ENCODE data around the gene OR7G2.
"Not testable (repeated sequence)": the region's sequence is repeated elsewhere in the genome, so short reads cannot be mapped to it uniquely, and the experiment has no call there.

OR7G2 gene

GRCh38 chr19:9058905-9059667, 48.2 kb downstream of the OR7G2 start:
- TF ChIP-seq CTCF (IDR thresholded peaks at IDR 0.05; ENCODE audit: low read depth, low read length) = no peak
- DNase-seq (ENCODE audit: extremely low read depth, low read depth) = no peak

- no peak for TF ChIP-seq CTCF (IDR thresholded peaks at IDR 0.05; ENCODE audit: low read depth, low read length)
- no peak for DNase-seq (ENCODE audit: extremely low read depth, low read depth)
Measured at GRCh38 chr19:9057505-9058258, 49.6 kb downstream of the OR7G2 start.

- DNase-seq (ENCODE audit: extremely low read depth, low read depth) = not testable (repeated sequence)
Measured at GRCh38 chr19:9056131-9056530, 51.1 kb downstream of the OR7G2 start.

GRCh38 chr19:9054765-9055164, 52.5 kb downstream of the OR7G2 start:
- no peak for DNase-seq (ENCODE audit: extremely low read depth, low read depth)
- no peak for TF ChIP-seq CTCF (IDR thresholded peaks at IDR 0.05; ENCODE audit: low read depth, low read length)

GRCh38 chr19:9054207-9054606, 53.1 kb downstream of the OR7G2 start:
- no peak for DNase-seq (ENCODE audit: extremely low read depth, low read depth)
- no peak for TF ChIP-seq CTCF (IDR thresholded peaks at IDR 0.05; ENCODE audit: low read depth, low read length)

- not testable (repeated sequence) for DNase-seq (ENCODE audit: extremely low read depth, low read depth)
Measured at GRCh38 chr19:9053674-9054073, 53.6 kb downstream of the OR7G2 start.

GRCh38 chr19:9052894-9053293, 54.4 kb downstream of the OR7G2 start:
- DNase-seq (ENCODE audit: extremely low read depth, low read depth) = no peak
- TF ChIP-seq CTCF (IDR thresholded peaks at IDR 0.05; ENCODE audit: low read depth, low read length) = no peak

All from AG09319 (cell line).